GM21360 (cell line): Measurements from ENCODE around the gene MEGF9.
"Not testable (repeated sequence)": the region's sequence is repeated elsewhere in the genome, so short reads cannot be mapped to it uniquely, and the experiment has no call there.

Source experiments
- ATAC-seq: cut with Tn5 transposase; IDR thresholded peaks from one replicate; pipeline ENCODE4 v1.9.1; 2021; ENCODE audit warnings: mild to moderate bottlenecking, moderate library complexity; ENCODE audit not compliant: unreplicated experiment

Gene MEGF9

DNA sequence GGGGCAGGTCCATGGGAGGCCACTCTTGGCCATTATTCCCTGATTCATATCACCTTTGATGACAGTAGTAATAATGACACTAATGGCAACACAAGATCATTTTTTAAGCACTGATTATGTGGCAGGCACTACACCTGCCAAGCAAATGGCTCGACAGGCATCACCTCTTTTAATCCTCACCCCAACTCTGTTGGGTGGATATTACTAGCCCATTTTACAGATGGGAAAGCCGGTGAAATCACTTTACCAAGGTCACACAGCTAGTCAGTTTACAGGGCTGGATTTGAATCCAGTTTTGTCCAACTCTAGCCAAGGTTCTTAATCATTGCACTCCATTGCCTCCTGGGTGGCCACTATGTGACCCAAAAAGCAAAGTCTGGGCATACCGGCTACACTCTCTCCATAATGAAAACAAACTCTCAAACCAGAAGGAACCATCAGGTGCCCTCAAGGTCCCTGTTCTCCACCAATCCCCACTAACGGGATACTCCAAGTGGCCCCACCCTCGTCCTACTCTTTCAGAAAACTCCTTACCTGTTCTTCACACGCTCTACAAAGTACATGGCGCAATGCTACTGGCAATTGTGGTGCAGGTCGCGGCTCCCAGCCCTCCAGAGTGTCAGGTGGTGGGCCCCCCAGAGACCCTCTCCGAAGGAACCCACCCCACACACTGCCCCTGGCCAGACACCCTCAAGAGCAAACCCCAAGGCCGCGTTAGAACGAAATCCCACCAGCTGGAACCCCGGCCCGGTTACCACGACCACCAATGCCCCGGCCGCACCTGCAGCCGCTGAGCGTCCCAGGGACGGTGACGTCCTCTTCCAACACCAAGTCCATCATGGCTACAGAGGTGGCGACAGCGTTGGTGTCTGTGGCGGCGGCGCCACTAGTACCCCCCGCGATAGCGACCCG, 134.9 kb downstream of the MEGF9 start:
- ATAC-seq = no peak

DNA sequence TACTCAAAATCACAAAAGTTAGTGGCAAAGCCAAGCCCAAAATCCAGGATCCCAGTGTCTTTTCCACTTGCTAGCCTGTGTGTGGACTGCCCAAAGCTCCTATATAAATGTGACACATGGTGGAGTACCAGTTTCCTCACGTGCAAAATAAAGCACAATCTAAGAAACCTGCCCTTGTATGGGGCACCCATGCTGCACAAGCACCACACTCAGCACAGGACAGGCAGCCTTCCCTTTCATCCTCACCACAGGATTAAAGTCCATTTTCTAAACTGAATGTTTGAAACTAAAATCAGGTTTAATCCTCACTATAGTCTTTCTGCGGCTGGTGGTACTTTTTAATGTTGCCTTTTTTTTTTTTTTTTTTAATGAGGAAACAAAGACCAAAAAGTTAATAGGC, 139.8 kb downstream of the MEGF9 start:
- no peak for ATAC-seq

DNA sequence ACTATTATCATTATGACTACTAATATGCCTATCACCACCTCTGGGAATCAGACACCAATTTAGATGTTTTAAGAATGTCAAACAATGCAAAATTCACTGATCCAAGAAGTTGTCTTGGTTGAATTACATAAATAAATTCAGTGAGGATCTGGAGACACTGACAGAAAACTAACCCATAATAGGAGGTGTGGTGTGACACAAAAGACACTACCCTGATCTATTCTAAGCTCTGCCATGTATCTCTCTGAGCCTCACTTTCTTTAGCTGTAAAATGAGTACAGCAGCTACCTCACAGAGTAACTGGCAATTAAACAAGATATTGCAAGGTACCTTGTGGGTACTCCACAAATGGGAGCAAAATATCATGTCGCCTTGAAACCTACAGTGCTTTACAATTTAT, 141.8 kb downstream of the MEGF9 start:
- no peak for ATAC-seq

DNA sequence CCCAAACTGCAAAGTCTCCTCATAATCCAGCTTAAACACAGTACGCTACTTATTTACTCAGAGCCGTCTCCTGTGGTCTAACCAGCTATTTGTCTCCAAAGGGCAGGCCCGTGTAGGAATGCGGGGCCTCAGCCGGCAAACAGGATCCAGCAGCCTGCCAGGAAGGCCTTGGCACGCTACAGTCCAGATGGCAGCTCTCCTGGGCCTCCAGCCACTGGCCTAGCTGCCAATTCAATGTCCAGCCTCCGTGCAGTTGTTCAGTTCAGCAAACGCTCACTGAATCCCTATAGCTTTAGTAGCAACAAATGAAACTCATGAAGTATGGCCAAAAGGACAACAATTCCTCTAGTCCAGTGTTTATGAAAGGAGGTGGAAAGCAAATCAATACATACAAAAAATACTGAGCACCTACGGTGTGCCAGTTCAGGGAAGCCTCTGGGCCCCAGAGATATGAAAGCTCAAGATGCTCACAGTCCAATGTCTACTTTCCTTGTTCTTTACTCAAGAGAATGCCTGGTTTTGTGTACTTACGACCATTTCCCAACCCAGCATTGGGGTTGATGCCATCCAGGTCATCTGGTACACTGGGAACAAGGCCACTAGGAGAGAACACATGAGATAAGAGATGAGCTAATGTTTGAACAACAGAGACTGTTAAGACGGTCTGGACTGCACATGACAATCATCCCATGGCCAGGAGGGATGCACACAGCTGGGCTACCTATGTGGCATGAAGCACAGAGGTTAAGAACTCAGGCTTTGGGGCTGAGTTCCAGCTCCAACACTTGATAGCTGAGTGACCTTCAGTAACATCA, 142.6 kb downstream of the MEGF9 start:
- no peak for ATAC-seq

DNA sequence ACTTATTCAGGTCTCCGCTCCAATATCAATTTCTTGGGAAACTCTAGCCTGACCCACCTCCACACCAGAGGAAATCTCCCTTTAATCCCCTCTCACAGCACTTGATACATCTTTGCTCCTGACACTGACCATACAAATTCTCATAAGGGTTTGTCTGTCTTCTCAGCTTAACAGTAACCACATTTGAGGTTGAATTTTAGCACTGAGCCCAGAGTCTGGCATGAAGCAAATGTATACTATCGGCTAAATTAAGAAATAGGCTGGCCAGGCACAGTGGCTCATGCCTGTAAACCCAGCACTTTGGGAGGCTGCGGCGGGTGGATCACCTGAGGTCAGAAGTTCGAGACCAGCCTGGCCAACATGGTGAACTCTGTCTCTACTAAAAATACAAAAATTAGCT, 144.0 kb downstream of the MEGF9 start:
- ATAC-seq = no peak

DNA sequence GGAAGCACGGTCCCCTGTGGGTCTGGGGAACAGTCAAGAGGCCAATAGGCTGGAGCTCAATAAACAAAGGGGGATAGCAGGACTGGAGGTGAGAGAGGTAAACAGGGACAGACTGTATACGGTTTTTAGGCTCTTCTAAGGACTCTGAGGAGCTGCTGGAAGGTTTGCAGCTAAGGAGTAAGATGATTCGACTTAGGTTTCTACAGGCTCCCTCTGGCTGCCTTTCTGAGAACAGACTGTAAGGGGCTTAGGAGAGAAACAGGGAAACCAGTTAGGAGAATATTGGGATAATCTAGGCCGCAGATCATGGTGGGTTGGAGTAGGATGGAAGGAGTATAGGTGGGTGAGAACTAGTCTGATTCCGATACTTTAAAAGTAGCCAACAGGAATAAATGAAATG, 144.7 kb downstream of the MEGF9 start:
- ATAC-seq = no peak

GRCh38 chr9:120568816-120569215, 145.5 kb downstream of the MEGF9 start:
- no peak for ATAC-seq

DNA sequence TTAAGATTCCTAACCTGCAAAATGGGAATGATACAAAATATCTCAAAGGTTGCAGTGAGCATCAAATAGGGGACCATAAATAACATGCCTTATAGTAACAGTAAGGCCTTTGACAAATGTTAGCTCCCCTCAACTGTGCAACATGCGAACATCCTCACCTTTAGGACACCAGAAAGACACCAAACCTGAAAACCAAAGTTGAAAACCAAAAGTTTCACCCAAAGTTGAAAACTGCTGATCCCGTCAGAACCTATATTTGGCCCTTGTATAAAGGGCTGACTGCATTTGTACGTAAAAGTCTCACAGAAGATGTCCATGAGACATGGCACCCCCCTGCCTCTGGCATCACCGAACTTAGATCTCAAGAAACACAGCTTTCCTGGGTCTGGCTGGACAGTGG, 146.4 kb downstream of the MEGF9 start:
- ATAC-seq = no peak

DNA sequence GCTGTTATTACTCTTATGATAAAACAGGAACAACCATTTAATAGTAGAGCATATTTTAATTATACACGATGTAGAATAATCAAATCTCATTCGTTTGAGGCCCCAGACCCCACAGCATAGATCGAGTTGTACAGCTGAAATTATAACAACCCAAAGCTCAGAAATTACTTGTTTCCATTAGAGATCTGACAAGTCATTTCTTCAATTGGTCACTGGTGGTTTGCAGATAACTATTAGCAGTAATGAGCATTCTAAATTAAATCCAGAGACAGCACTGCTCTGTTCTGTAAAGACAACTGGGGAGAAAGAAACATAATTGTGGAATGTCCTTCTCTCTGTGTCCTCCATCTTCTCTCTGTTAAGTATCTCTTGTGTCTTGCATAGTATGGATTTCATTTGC, 147.2 kb downstream of the MEGF9 start:
- no peak for ATAC-seq

GRCh38 chr9:120564589-120564988, 149.7 kb downstream of the MEGF9 start:
- ATAC-seq = no peak

DNA sequence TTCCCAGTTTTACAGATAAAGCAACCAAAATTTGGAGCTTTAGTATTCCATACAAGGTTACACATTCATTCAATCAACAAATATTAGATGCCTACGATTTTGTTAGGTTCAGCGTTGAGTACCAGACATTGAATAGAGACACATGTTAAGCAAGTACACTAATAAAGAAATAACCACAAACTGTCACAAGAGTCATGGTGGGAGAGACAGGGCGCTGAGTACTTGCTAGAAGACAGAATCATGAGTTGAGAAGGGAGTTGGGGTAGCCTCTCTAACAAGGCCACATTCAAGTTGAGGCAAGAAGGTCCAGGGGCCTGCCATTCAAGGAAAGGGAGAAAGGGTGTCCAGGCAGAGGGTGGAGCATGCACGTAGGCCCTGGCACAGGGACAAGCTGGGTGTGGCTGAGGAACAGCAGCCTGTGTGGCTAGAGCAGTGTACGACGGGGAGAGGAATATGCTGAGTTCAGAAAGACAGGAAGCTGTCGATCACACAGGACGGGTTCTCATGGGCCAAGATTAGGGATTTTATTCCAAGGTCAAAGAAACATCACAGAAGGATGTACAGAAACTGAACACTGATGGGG, 151.3 kb downstream of the MEGF9 start:
- ATAC-seq = no peak

- ATAC-seq = no peak
These were observed 152.6 kb downstream of the MEGF9 start for GRCh38 chr9:120561709-120562108.

DNA sequence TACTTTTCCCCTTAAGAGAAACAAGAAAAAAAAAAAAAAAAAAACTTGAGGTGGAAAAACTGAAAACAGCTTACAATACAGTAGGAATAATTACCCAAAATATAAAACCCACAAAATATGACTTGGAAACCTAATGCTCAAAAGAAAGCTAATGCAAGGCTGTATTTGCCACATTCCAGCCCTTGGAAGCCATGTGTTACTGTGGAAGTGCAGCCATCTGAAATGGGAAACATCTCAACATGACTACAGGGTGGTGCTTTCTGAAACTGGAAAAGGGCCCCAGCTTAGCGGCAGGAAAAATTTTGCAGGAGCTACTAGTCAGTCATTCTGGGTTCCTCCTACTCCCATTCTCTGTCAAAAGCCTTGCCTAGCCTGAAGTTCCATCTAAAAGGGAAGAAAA, 154.7 kb downstream of the MEGF9 start:
- ATAC-seq = no peak

- ATAC-seq = no peak
These were observed 155.8 kb downstream of the MEGF9 start for GRCh38 chr9:120558454-120558853.

DNA sequence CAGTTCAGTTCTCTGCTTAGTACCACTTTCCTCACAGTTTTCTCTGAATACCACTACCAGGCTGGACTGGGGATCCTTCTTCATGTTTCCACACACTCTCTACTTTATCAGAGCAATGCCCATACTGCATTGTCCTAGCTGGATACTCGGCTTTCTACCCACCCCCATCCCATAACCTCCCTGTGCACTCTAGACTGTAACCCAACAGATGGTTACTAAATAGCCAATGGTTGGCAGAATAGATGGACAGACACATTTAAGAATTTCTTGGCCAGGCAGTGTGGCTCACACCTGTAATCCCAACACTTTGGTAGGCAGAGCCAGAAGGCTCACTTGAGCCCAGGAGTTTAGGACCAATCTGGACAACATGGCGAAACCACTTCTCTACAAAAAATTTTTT, 157.1 kb downstream of the MEGF9 start:
- no peak for ATAC-seq

DNA sequence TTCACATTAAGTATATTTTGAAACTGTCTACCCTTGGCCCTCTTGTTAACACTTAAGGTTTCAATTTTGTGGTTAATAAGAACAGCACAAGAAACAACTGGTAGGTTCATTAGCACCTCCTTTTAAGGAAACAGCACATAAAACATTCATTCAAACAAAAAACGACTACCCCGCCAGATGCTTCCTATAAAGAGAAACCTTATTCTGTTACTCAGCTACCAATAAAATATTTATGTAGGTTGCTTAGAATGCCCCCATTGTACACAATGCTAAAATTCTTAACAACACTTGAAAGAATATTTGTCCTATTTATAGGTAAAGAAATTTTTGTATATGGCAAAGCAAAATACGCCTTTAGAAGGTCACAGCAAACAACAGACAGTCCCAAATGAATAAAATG, 157.5 kb downstream of the MEGF9 start:
- ATAC-seq = no peak

DNA sequence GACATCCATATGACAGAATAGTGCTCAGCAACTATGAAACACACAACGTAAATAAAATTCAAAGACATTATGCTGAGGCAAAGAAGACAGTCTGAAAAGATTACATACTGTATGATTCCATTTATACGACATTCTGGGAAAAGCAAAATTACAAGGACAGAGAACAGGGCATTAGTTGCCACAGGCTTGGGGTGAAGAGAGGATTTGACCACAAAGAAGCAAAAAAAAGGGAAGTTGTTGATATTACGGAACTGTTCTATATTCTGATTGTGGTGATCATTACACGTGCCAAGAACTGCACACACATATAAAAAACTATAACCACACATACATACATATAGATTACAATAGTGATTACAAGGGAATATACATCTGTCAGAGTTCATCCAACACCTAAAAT, 158.4 kb downstream of the MEGF9 start:
- no peak for ATAC-seq

DNA sequence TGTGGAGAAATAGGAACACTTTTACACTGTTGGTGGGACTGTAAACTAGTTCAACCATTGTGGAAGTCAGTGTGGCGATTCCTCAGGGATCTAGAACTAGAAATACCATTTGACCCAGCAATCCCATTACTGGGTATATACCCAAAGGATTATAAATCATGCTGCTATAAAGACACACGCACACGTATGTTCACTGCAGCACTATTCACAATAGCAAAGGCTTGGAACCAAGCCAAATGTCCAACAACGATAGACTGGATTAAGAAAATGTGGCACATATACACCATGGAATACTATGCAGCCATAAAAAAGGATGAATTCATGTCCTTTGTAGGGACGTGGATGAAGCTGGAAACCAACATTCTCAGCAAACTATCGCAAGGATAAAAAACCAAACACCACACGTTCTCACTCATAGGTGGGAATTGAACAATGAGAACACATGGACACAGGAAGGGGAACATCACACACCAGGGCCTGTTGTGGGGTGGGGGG, 162.0 kb downstream of the MEGF9 start:
- not testable (repeated sequence) for ATAC-seq
